HG03095 (cell line): ENCODE data around the gene NDUFB7.
"Not testable (repeated sequence)": the region's sequence is repeated elsewhere in the genome, so short reads cannot be mapped to it uniquely, and the experiment has no call there.

ENCODE experiments used
- ATAC-seq: cut with Tn5 transposase; IDR thresholded peaks from one replicate; pipeline ENCODE4 v1.9.1; 2021; ENCODE audit warnings: moderate library complexity; ENCODE audit not compliant: unreplicated experiment

NDUFB7 gene

GRCh38 chr19:14571695-14572490 is at the start of gene NDUFB7:
Gene NDUFB7 (minus strand): TSS chr19:14572066. CDS start chr19:14572000, 66 bp downstream.
- ATAC-seq: peak; percentile 68

- no peak for ATAC-seq
These were observed 47.5 kb upstream of the NDUFB7 start for GRCh38 chr19:14619404-14619803.

GRCh38 chr19:14616407-14616806 is 44.5 kb upstream of the NDUFB7 start:
- no peak for ATAC-seq

GRCh38 chr19:14615623-14616022 is 43.8 kb upstream of the NDUFB7 start:
- no peak for ATAC-seq

- ATAC-seq: no peak
These were observed 42.2 kb upstream of the NDUFB7 start for GRCh38 chr19:14614099-14614412.

- ATAC-seq: not testable (repeated sequence)
These were observed 41.7 kb upstream of the NDUFB7 start for GRCh38 chr19:14613399-14614098.

- ATAC-seq: no peak
These were observed 40.8 kb upstream of the NDUFB7 start for GRCh38 chr19:14612657-14613056.

- ATAC-seq: not testable (repeated sequence)
These were observed 40.4 kb upstream of the NDUFB7 start for GRCh38 chr19:14612242-14612641.

GRCh38 chr19:14611051-14611450 is 39.2 kb upstream of the NDUFB7 start:
- ATAC-seq: no peak

GRCh38 chr19:14606627-14607026 is 34.8 kb upstream of the NDUFB7 start:
- ATAC-seq: no peak

- ATAC-seq: peak; percentile 87
These were observed 32.1 kb upstream of the NDUFB7 start for GRCh38 chr19:14603990-14604387.

GRCh38 chr19:14599548-14600147 is 27.8 kb upstream of the NDUFB7 start:
- ATAC-seq: no peak

GRCh38 chr19:14595558-14595957 is 23.7 kb upstream of the NDUFB7 start:
- ATAC-seq: no peak

GRCh38 chr19:14589433-14589832 is 17.6 kb upstream of the NDUFB7 start:
- not testable (repeated sequence) for ATAC-seq

GRCh38 chr19:14585187-14585586 is 13.3 kb upstream of the NDUFB7 start:
- ATAC-seq: peak; percentile 47

- ATAC-seq: not testable (repeated sequence)
These were observed 12.5 kb upstream of the NDUFB7 start for GRCh38 chr19:14584372-14584771.

- ATAC-seq: no peak
These were observed 11.1 kb upstream of the NDUFB7 start, which contains the start of gene CLEC17A for GRCh38 chr19:14582894-14583340. Gene CLEC17A (plus strand): TSS chr19:14583084. CDS start chr19:14583161, 77 bp downstream.

GRCh38 chr19:14580623-14581237 is 8.9 kb upstream of the NDUFB7 start:
- ATAC-seq: no peak

- peak; percentile 34 for ATAC-seq
These were observed 6.1 kb upstream of the NDUFB7 start for GRCh38 chr19:14577885-14578427.

GRCh38 chr19:14577264-14577663 is 5.4 kb upstream of the NDUFB7 start:
- ATAC-seq: no peak

- ATAC-seq: no peak
These were observed 4.5 kb upstream of the NDUFB7 start for GRCh38 chr19:14576363-14576762.
